Hepatocyte (in vitro differentiated cells): Measurements from ENCODE around the gene TMEM131L.

Source experiments
- EZH2 ChIP-seq: fragments of 200-600 bp; sonication (generic); IDR thresholded peaks from 2 replicates; pipeline ENCODE4 v1.6.1; 2016; ENCODE audit warnings: antibody characterized with exemption, mild to moderate bottlenecking, borderline replicate concordance
- EZH2phosphoT487 ChIP-seq: fragments of 200-600 bp; sonication (generic); IDR thresholded peaks from one replicate; pipeline ENCODE4 v1.6.1; 2018; ENCODE audit warnings: antibody characterized with exemption, mild to moderate bottlenecking, low read depth, moderate library complexity; ENCODE audit not compliant: unreplicated experiment, severe bottlenecking
- TF ChIP-seq, protein P1 (sequence below): fragments of 200-600 bp; sonication (generic); IDR thresholded peaks from 2 replicates; pipeline ENCODE4 v1.5.1; 2016; ENCODE audit warnings: antibody characterized with exemption, mild to moderate bottlenecking; ENCODE audit not compliant: poor library complexity

DNA sequence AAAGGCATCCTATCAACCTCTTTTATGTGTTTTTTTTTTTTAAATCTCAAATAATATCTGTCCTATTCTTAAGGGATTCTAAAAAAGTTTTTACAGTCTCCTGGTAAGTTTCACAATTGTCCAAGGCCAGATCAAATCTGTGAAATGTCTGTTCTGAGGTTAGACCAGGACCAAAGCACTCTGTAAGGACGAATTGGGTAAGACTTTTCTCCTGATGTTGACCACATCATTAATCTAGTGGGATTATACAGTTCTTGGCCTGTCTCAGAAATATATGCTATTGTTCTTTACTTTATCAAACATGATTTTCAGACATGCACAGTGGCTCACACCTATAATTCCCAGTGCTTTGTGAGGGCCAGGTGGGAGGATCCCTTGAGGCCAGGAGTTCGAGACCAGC lies 45.8 kb upstream of the TMEM131L start:
- TF ChIP-seq, protein P1, sequence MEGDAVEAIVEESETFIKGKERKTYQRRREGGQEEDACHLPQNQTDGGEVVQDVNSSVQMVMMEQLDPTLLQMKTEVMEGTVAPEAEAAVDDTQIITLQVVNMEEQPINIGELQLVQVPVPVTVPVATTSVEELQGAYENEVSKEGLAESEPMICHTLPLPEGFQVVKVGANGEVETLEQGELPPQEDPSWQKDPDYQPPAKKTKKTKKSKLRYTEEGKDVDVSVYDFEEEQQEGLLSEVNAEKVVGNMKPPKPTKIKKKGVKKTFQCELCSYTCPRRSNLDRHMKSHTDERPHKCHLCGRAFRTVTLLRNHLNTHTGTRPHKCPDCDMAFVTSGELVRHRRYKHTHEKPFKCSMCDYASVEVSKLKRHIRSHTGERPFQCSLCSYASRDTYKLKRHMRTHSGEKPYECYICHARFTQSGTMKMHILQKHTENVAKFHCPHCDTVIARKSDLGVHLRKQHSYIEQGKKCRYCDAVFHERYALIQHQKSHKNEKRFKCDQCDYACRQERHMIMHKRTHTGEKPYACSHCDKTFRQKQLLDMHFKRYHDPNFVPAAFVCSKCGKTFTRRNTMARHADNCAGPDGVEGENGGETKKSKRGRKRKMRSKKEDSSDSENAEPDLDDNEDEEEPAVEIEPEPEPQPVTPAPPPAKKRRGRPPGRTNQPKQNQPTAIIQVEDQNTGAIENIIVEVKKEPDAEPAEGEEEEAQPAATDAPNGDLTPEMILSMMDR: no peak
- TF ChIP-seq EZH2phosphoT487 (no peak), EZH2 (no peak)
